B cell (primary cell): ENCODE data around the gene CARTPT. TPM values are rescaled to one million over a fixed set of nuclear protein-coding genes. Genes with fewer than 3 reads are reported as not detected.

ENCODE experiments used
- ATAC-seq: fragments of 200-7000 bp; cut with Tn5 transposase; one replicate; pipeline ENCODE4 v1.10.0; 2021; ENCODE audit warnings: low read depth, mild to moderate bottlenecking, moderate number of reproducible peaks, moderate library complexity
- CTCF ChIA-PET: fragments of 350-600 bp; sonication (Branson Sonifier 250); formaldehyde crosslinking; loops from one replicate; lab custom pipeline; 2021; ENCODE audit warnings: antibody characterized with exemption, inconsistent platforms; lab: Charles Lee
- POLR2A ChIA-PET: fragments of 350-600 bp; sonication (Branson Sonifier 250); formaldehyde crosslinking; loops from one replicate; lab custom pipeline; 2021; ENCODE audit warnings: antibody characterized with exemption; lab: Charles Lee
- DNase-seq: peaks from one replicate; pipeline ENCODE4 v3.0.0; 2013
- H2AFZ ChIP-seq: 2 replicates; pipeline ENCODE4 v1.6.1; 2012; ENCODE audit warnings: mild to moderate bottlenecking, low read depth, low read length; ENCODE audit not compliant: insufficient read depth, poor library complexity, severe bottlenecking
- H3K27ac ChIP-seq, 2 donors: 1 replicate in 1 of 2; 2 replicates in 1 of 2; pipeline ENCODE4 v1.5.1; 2012 to 2013; ENCODE audit warnings: low read length in 2 of 2, mild to moderate bottlenecking in 2 of 2, moderate library complexity in 1 of 2
- H3K27me3 ChIP-seq, 4 experiments: fragments of 200-600 bp in 1 of 4; sonication (generic) in 1 of 4; replicated peaks in 1 of 4; 1 replicate in 2 of 4; 2 replicates in 2 of 4; pipeline versions ENCODE4 v1.6.1 to v1.7.0; 2013 to 2016; ENCODE audit warnings: low read length in 3 of 4, mild to moderate bottlenecking in 2 of 4, mixed read lengths in 1 of 4, moderate library complexity in 1 of 4; ENCODE audit not compliant: insufficient read depth in 4 of 4, control insufficient read depth in 3 of 4; ENCODE audit errors: control extremely low read depth in 1 of 4
- H3K36me3 ChIP-seq, 2 experiments: replicated peaks in 1 of 2; 1 replicate in 1 of 2; 2 replicates in 1 of 2; pipeline versions ENCODE4 v1.6.1 to v1.7.1; 2013; ENCODE audit warnings: low read length in 1 of 2; ENCODE audit not compliant: insufficient read depth in 2 of 2, control insufficient read depth in 1 of 2; ENCODE audit errors: control extremely low read depth in 1 of 2, extremely low read depth in 1 of 2
- H3K4me1 ChIP-seq, 2 donors: fragments of 200-600 bp in 1 of 2; sonication (generic) in 1 of 2; 1 replicate in 1 of 2; 2 replicates in 1 of 2; pipeline versions ENCODE4 v1.5.1 to v1.6.1; 2013 to 2017; ENCODE audit warnings: low read length in 2 of 2; ENCODE audit not compliant: control insufficient read depth in 2 of 2, insufficient read depth in 2 of 2
- H3K4me2 ChIP-seq: replicated peaks from 2 replicates; pipeline ENCODE3; 2012; ENCODE audit warnings: mild to moderate bottlenecking, low read depth, low read length; ENCODE audit not compliant: poor library complexity, severe bottlenecking
- H3K4me3 ChIP-seq, 5 experiments: fragments of 200-600 bp in 1 of 5; sonication (generic) in 1 of 5; 1 replicate in 3 of 5; 2 replicates in 2 of 5; pipeline versions ENCODE4 v1.5.1 to v1.7.0; 2011 to 2016; ENCODE audit warnings: low read length in 4 of 5, mild to moderate bottlenecking in 4 of 5, low read depth in 2 of 5, control low read depth in 1 of 5, moderate library complexity in 1 of 5; ENCODE audit not compliant: insufficient read depth in 1 of 5; ENCODE audit errors: control extremely low read depth in 1 of 5, extremely low read depth in 1 of 5
- H3K79me2 ChIP-seq: fragments of 200-600 bp; sonication (generic); one replicate; pipeline ENCODE4 v1.6.0; 2016; ENCODE audit warnings: low read length; ENCODE audit not compliant: control insufficient read depth, insufficient read depth
- H3K9ac ChIP-seq: fragments of 200-600 bp; sonication (generic); 2 replicates; pipeline ENCODE4 v1.6.1; 2017; ENCODE audit warnings: mild to moderate bottlenecking, low read length, moderate library complexity
- H3K9me3 ChIP-seq, 3 donors: one replicate each; pipeline versions ENCODE4 v1.6.1 to v1.7.1; 2013; ENCODE audit warnings: low read length in 2 of 3; ENCODE audit not compliant: control insufficient read depth in 2 of 3, insufficient read depth in 1 of 3; ENCODE audit errors: control extremely low read depth in 1 of 3
- H4K20me1 ChIP-seq: 2 replicates; pipeline ENCODE4 v1.6.0; 2012; ENCODE audit warnings: mild to moderate bottlenecking, low read length; ENCODE audit not compliant: insufficient read depth, control insufficient read depth, poor library complexity, severe bottlenecking
- H3K27ac Mint-ChIP-seq: one replicate; pipeline ENCODE4 v1.8.0; 2021; ENCODE audit warnings: mixed read lengths
- H3K27me3 Mint-ChIP-seq: one replicate; pipeline ENCODE4 v1.8.0; 2021; ENCODE audit warnings: mixed read lengths
- H3K4me1 Mint-ChIP-seq: one replicate; pipeline ENCODE4 v1.8.0; 2021; ENCODE audit warnings: mixed read lengths
- H3K4me3 Mint-ChIP-seq: one replicate; pipeline ENCODE4 v1.8.0; 2021; ENCODE audit warnings: mixed read lengths
- H3K9me3 Mint-ChIP-seq: one replicate; pipeline ENCODE4 v1.8.0; 2022; ENCODE audit warnings: mixed read lengths; ENCODE audit not compliant: insufficient read depth
- EZH2 ChIP-seq: IDR thresholded peaks from 2 replicates; pipeline ENCODE4 v1.6.1; 2012; ENCODE audit warnings: borderline replicate concordance, low read depth, mild to moderate bottlenecking, moderate library complexity, low read length; ENCODE audit not compliant: insufficient read depth, poor library complexity, severe bottlenecking
- intact Hi-C: fragments of 100-400 bp; cut with micrococcal nuclease; formaldehyde crosslinking; loops from one replicate; pipeline ENCODE4 v1.10.0; 2022
- polyA plus RNA-seq: library from polyadenylated mRNA; depleted of rRNA; stranded (reverse); fragments of >200 nt; gene quantifications from 2 replicates; pipeline ENCODE4 v1.2.3, GENCODE V29; 2012
- total RNA-seq, 2 donors: library from RNA; stranded (reverse); fragments of 120-200 nt in 1 of 2; gene quantifications; 1 replicate in 1 of 2; 2 replicates in 1 of 2; pipeline versions ENCODE4 v1.2.3 to v1.2.4, GENCODE V29; 2013 to 2022
- TF ChIP-seq, protein P1 (sequence below): fragments of 200-600 bp; IDR thresholded peaks from one replicate; pipeline ENCODE4 v1.8.0; 2022; ENCODE audit warnings: antibody characterized with exemption, mild to moderate bottlenecking

The CARTPT gene
- total and polyA plus RNA-seq, 2 donors (not counting 1 experiment from before 2014, with no cell fraction given), result not detected

DNA sequence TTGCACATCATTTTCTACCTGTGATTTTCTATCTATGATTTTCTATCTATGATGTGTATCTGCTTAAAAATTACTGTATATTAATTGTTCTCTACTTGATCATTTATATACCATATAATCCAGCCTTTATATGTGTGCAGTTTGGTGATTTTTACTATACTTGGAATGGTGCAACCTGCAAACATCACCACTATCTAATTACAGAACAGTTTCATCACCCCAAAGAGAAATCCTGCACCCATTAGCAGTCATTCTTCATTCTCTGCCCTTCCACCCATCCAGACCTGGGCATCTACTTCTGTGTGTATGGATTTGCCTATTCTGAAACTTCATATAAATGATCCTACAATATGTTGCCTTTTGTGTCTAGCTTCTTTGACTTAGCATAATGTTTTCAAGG, 51.3 kb downstream of the CARTPT start:
- H3K4me2 ChIP-seq, result no peak overlapping the region
- ChIA-PET POLR2A (no interaction called here), CTCF (no interaction called here)
- no peak overlapping the region for H3K9ac ChIP-seq
- no peak overlapping the region for H3K27ac Mint-ChIP-seq
- H3K9me3 Mint-ChIP-seq, result no peaks in the 10 kb centered on the region
- H4K20me1 ChIP-seq, result no peaks in the 10 kb centered on the region
- ATAC-seq (no peak), DNase-seq (no peak)
- no peaks in the 10 kb centered on the region for H3K9me3 ChIP-seq
- H3K27ac ChIP-seq, result no peak overlapping the region
- H3K27me3 ChIP-seq, result no peaks in the 10 kb centered on the region
- no peak overlapping the region for H3K4me3 ChIP-seq
- no peaks in the 10 kb centered on the region for H3K36me3 ChIP-seq
- H3K79me2 ChIP-seq, result no peaks in the 10 kb centered on the region
- intact Hi-C loops, result no loop called here
- H3K4me3 Mint-ChIP-seq, result no peak overlapping the region
- no peaks in the 10 kb centered on the region for H3K4me1 Mint-ChIP-seq
- no peak overlapping the region for H2AFZ ChIP-seq
- H3K4me1 ChIP-seq, result no peaks in the 10 kb centered on the region
- peaks cover 14% of the 10 kb centered on the region for H3K27me3 Mint-ChIP-seq
- TF ChIP-seq EZH2, result no peak
- TF ChIP-seq, protein P1, sequence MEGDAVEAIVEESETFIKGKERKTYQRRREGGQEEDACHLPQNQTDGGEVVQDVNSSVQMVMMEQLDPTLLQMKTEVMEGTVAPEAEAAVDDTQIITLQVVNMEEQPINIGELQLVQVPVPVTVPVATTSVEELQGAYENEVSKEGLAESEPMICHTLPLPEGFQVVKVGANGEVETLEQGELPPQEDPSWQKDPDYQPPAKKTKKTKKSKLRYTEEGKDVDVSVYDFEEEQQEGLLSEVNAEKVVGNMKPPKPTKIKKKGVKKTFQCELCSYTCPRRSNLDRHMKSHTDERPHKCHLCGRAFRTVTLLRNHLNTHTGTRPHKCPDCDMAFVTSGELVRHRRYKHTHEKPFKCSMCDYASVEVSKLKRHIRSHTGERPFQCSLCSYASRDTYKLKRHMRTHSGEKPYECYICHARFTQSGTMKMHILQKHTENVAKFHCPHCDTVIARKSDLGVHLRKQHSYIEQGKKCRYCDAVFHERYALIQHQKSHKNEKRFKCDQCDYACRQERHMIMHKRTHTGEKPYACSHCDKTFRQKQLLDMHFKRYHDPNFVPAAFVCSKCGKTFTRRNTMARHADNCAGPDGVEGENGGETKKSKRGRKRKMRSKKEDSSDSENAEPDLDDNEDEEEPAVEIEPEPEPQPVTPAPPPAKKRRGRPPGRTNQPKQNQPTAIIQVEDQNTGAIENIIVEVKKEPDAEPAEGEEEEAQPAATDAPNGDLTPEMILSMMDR, result no peak

Other genes with a start within 250 kb of the CARTPT start
- 47.2 and 49.7 TPM in 2 replicates for gene MCCC2, start 131.9 kb upstream of the CARTPT start, total RNA-seq
- gene MCCC2, start 131.9 kb upstream of the CARTPT start, polyA plus RNA-seq, result 25.7 and 31.7 TPM in 2 replicates